KMS-11 (cell line): ENCODE measurements around the gene RPIA.

Experiments used
- H2AFZ ChIP-seq: fragments of 200-600 bp; sonication (generic); 2 replicates; pipeline ENCODE4 v1.6.1; 2016; ENCODE audit warnings: antibody characterized with exemption, mixed run types, low read depth
- H3K27ac ChIP-seq: fragments of 200-600 bp; sonication (generic); 2 replicates; pipeline ENCODE4 v1.6.1; 2016; ENCODE audit warnings: mild to moderate bottlenecking, mixed run types
- H3K27me3 ChIP-seq: fragments of 200-600 bp; sonication (generic); 2 replicates; pipeline ENCODE4 v1.6.1; 2017; ENCODE audit warnings: mild to moderate bottlenecking, low read depth, mixed run types, moderate library complexity; ENCODE audit not compliant: insufficient read depth
- H3K36me3 ChIP-seq: fragments of 200-600 bp; sonication (generic); 2 replicates; pipeline ENCODE4 v1.6.1; 2017; ENCODE audit warnings: mild to moderate bottlenecking, mixed run types; ENCODE audit not compliant: insufficient read depth
- H3K4me1 ChIP-seq: fragments of 200-600 bp; sonication (generic); 2 replicates; pipeline ENCODE4 v1.6.1; 2016; ENCODE audit warnings: mild to moderate bottlenecking, low read depth, mixed run types; ENCODE audit not compliant: poor library complexity, severe bottlenecking
- H3K4me2 ChIP-seq: fragments of 200-600 bp; sonication (generic); 2 replicates; pipeline ENCODE4 v1.7.0; 2016; ENCODE audit warnings: mild to moderate bottlenecking, mixed run types
- H3K4me3 ChIP-seq: fragments of 200-600 bp; sonication (generic); IDR thresholded peaks from 2 replicates; pipeline ENCODE4 v1.6.1; 2017; ENCODE audit warnings: low read depth, low read length, mixed read lengths; ENCODE audit not compliant: insufficient read depth
- H3K79me2 ChIP-seq: fragments of 200-600 bp; sonication (generic); 2 replicates; pipeline ENCODE4 v1.6.1; 2016; ENCODE audit warnings: low read depth, mixed run types; ENCODE audit not compliant: insufficient read depth
- H3K9ac ChIP-seq: fragments of 200-600 bp; sonication (generic); 2 replicates; pipeline ENCODE4 v1.6.1; 2016; ENCODE audit warnings: mild to moderate bottlenecking, mixed run types
- H4K20me1 ChIP-seq: fragments of 200-600 bp; sonication (generic); 2 replicates; pipeline ENCODE4 v1.6.1; 2016; ENCODE audit warnings: mild to moderate bottlenecking, mixed run types; ENCODE audit not compliant: insufficient read depth
- TF ChIP-seq, protein P1 (sequence below): fragments of 200-600 bp; sonication (generic); conservative IDR thresholded peaks from 2 replicates; pipeline ENCODE4 v1.6.1; 2017; ENCODE audit warnings: low read depth, mild to moderate bottlenecking, antibody characterized with exemption, low read length, moderate library complexity, mixed read lengths

RPIA gene

DNA sequence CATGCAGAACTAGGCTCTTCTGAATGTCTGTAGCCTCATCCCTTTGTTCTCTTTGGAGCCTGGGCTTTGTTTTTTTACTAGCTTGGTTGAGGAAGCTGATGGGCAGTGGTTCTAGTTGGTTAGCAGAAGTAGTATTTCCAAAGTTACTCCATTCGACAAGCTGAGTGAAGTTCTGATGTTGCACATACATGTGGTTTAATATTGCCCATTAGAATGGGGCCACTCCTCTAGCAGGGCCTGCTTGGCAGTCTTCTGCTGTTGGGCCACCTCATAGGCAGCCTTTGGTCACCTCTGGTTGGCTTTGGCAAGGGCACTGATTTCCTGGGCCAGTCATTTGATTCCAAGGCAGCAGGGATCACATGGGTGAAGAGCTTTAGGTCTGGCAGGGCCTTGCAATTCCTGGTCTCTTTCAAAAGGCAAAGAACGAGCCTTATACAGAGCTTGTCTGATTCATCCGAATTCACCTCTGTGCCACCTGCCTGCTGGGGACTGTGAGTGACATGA is 2.5 kb downstream of the RPIA start:
- Histone ChIP-seq H3K36me3 (peaks cover 3% of the 10 kb centered on the region; the same call in 1 of the 2 replicates), H3K4me2 (peak overlapping the region; percentile 68; the same call in 1 of the 2 replicates), H3K4me1 (peaks cover 25% of the 10 kb centered on the region)

DNA sequence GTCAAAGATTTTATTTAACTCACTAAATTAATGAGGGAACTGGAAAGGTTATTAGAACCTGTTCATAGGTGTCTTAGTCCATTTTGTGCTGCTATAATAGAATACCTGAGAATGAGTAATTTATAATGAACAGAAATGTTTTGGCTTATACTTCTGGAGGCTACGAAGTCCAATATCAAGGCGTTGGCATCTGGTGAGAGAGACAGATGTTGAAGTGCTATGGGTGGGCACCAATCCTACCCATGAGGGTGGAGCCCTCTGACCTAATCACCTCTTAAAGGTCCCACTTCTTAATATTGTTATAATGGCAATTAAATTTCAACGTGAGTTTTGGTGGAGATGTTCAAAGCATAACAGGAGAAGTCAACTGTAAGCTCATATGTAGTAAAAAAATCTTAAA is 5.1 kb downstream of the RPIA start:
- Histone ChIP-seq H3K4me1 (peaks cover 13% of the 10 kb centered on the region), H4K20me1 (no peaks in the 10 kb centered on the region), H3K27ac (no peak overlapping the region), H3K4me2 (no peak overlapping the region), H3K27me3 (no peaks in the 10 kb centered on the region), H3K36me3 (peaks cover 3% of the 10 kb centered on the region; the same call in 1 of the 2 replicates), H2AFZ (no peak overlapping the region), H3K4me3 (no peak overlapping the region), H3K79me2 (peaks cover 67% of the 10 kb centered on the region), H3K9ac (no peak overlapping the region)
- TF ChIP-seq, protein P1, sequence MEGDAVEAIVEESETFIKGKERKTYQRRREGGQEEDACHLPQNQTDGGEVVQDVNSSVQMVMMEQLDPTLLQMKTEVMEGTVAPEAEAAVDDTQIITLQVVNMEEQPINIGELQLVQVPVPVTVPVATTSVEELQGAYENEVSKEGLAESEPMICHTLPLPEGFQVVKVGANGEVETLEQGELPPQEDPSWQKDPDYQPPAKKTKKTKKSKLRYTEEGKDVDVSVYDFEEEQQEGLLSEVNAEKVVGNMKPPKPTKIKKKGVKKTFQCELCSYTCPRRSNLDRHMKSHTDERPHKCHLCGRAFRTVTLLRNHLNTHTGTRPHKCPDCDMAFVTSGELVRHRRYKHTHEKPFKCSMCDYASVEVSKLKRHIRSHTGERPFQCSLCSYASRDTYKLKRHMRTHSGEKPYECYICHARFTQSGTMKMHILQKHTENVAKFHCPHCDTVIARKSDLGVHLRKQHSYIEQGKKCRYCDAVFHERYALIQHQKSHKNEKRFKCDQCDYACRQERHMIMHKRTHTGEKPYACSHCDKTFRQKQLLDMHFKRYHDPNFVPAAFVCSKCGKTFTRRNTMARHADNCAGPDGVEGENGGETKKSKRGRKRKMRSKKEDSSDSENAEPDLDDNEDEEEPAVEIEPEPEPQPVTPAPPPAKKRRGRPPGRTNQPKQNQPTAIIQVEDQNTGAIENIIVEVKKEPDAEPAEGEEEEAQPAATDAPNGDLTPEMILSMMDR: no peak

More for the DNA sequence above, 2.5 kb downstream of the RPIA start:
- Histone ChIP-seq H4K20me1 (no peaks in the 10 kb centered on the region), H3K9ac (no peak overlapping the region), H3K4me3 (no peak overlapping the region), H3K27me3 (no peaks in the 10 kb centered on the region), H3K27ac (no peak overlapping the region), H2AFZ (no peak overlapping the region), H3K79me2 (peaks cover 67% of the 10 kb centered on the region)
- TF ChIP-seq, protein P1: no peak

DNA sequence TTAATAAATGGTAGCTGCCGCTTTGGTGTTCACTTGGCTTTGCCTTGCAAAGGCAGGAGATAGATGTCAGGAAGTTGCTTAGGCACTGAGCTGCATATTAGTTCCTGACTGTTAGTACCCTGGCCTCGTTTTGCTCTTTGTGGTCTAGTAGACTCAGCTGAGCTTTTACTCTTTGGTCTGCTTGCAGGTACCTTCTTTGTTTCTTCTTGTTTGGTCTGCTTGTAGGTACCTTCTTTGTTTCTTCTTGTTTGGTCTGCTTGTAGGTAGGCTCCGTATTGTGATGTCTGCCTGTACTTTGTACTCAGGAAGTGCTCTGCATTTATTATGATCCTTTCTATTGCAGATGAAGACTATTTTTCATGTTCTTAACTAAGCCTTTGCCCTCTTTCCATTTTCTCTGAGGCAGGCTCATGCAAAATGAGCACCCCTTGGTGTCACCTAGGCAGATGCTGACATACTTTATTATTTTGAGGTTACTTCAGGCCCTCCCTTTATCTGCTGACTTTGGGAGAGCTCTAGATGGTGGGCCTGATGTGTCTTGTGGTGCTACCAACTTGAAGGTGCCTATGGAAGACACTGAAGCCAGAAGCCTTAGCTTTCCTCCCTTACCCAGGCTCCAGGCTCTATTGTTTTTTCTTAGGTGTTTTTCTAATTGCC is 6.0 kb downstream of the RPIA start:
- H3K4me3 ChIP-seq: no peak overlapping the region
- TF ChIP-seq, protein P1: no peak
- peaks cover 58% of the 10 kb centered on the region for H3K79me2 ChIP-seq
- no peak overlapping the region for H2AFZ ChIP-seq
- peaks cover 13% of the 10 kb centered on the region for H3K4me1 ChIP-seq
- no peak overlapping the region for H3K4me2 ChIP-seq
- H3K36me3 ChIP-seq: peaks cover 3% of the 10 kb centered on the region; the same call in 1 of the 2 replicates
- H3K27ac ChIP-seq: no peak overlapping the region
- H4K20me1 ChIP-seq: no peaks in the 10 kb centered on the region
- no peak overlapping the region for H3K9ac ChIP-seq
- H3K27me3 ChIP-seq: no peaks in the 10 kb centered on the region

DNA sequence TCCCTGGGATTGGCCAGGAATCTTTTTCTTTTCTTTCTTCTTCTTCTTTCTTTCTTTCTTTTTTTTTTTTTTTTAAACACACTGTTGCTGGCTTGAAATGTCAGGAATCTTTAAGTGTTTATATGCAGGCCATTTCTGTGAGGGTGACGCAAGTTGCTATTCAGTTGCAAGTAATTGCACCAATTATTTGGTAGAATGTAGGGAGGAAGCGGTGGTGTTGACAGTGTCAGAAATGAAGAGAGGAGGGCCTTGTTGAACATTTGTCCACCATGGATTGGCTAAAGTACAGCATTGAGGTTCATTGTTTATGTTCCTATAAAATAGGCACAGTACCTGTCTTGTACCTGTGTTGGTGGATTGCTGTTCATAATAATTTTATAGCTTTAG is 6.5 kb downstream of the RPIA start:
- Histone ChIP-seq H2AFZ (no peak overlapping the region), H3K4me1 (peaks cover 9% of the 10 kb centered on the region), H3K27me3 (no peaks in the 10 kb centered on the region), H3K79me2 (peaks cover 53% of the 10 kb centered on the region), H3K4me2 (no peak overlapping the region), H3K4me3 (no peak overlapping the region), H4K20me1 (no peaks in the 10 kb centered on the region), H3K27ac (no peak overlapping the region), H3K9ac (no peak overlapping the region), H3K36me3 (peaks cover 3% of the 10 kb centered on the region; the same call in 1 of the 2 replicates)
- TF ChIP-seq, protein P1: no peak
